Nephron (organoid): ENCODE measurements around the gene HRH1.
"Not testable (repeated sequence)": the region's sequence is repeated elsewhere in the genome, so short reads cannot be mapped to it uniquely, and the experiment has no call there.

Experiments
- H3K27ac Mint-ChIP-seq, 3 experiments: 2 replicates each; pipeline ENCODE4 v1.8.0; 2020; ENCODE audit warnings: mixed read lengths in 3 of 3, mild to moderate bottlenecking in 2 of 3, moderate library complexity in 1 of 3
- H3K27me3 Mint-ChIP-seq: 2 replicates; pipeline ENCODE4 v1.8.0; 2021; ENCODE audit warnings: low read depth, mild to moderate bottlenecking, moderate library complexity, mixed read lengths
- H3K36me3 Mint-ChIP-seq: 2 replicates; pipeline ENCODE4 v1.8.0; 2020; ENCODE audit warnings: low read depth, mixed read lengths
- H3K4me1 Mint-ChIP-seq: 2 replicates; pipeline ENCODE4 v1.8.0; 2020; ENCODE audit warnings: mixed read lengths
- H3K4me3 Mint-ChIP-seq, 3 experiments: 2 replicates each; pipeline ENCODE4 v1.8.0; 2020; ENCODE audit warnings: mild to moderate bottlenecking in 3 of 3, mixed read lengths in 3 of 3, moderate library complexity in 2 of 3
- H3K9me3 Mint-ChIP-seq: 2 replicates; pipeline ENCODE4 v1.8.0; 2020; ENCODE audit warnings: mixed read lengths
- CTCF ChIP-seq, 3 experiments: fragments of 200-600 bp; sonication (generic); IDR thresholded peaks; one replicate each; pipeline ENCODE4 v1.5.0; 2021; ENCODE audit warnings: antibody characterized with exemption in 3 of 3; ENCODE audit not compliant: unreplicated experiment in 3 of 3

The HRH1 gene

GRCh38 chr3:11131371-11131770, 22.9 kb upstream of the HRH1 start:
- TF ChIP-seq CTCF (IDR thresholded peaks at IDR 0.05; ENCODE audit: unreplicated experiment in 3 of 3), result no peak
- Mint-ChIP-seq H3K9me3 (no peaks in the 10 kb centered on the region), H3K27me3 (peaks cover 7% of the 10 kb centered on the region), H3K4me1 (no peaks in the 10 kb centered on the region), H3K4me3 (no peak overlapping the region), H3K36me3 (no peaks in the 10 kb centered on the region), H3K27ac (no peak overlapping the region)

GRCh38 chr3:11131886-11132285, 22.4 kb upstream of the HRH1 start:
- H3K4me3 Mint-ChIP-seq, H3K27me3 Mint-ChIP-seq, H3K36me3 Mint-ChIP-seq, H3K9me3 Mint-ChIP-seq, H3K27ac Mint-ChIP-seq, H3K4me1 Mint-ChIP-seq: not testable (repeated sequence)

- Mint-ChIP-seq H3K4me1 (peaks cover 6% of the 10 kb centered on the region), H3K4me3 (no peak overlapping the region), H3K27me3 (peaks cover 7% of the 10 kb centered on the region), H3K36me3 (no peaks in the 10 kb centered on the region), H3K27ac (no peak overlapping the region), H3K9me3 (peaks cover 3% of the 10 kb centered on the region)
- TF ChIP-seq CTCF (IDR thresholded peaks at IDR 0.05; ENCODE audit: unreplicated experiment in 3 of 3), result no peak
Observed at GRCh38 chr3:11132861-11133260, 21.4 kb upstream of the HRH1 start.

- no peak overlapping the region for H3K4me3 Mint-ChIP-seq
- H3K36me3 Mint-ChIP-seq, result no peaks in the 10 kb centered on the region
- TF ChIP-seq CTCF (IDR thresholded peaks at IDR 0.05; ENCODE audit: unreplicated experiment in 3 of 3), result no peak
- no peak overlapping the region for H3K27ac Mint-ChIP-seq
- H3K4me1 Mint-ChIP-seq, result peaks cover 7% of the 10 kb centered on the region
- peaks cover 7% of the 10 kb centered on the region for H3K27me3 Mint-ChIP-seq
- peaks cover 5% of the 10 kb centered on the region for H3K9me3 Mint-ChIP-seq
Observed at GRCh38 chr3:11134794-11135193, 19.5 kb upstream of the HRH1 start.

- Mint-ChIP-seq H3K4me3 (no peak overlapping the region), H3K4me1 (peaks cover 16% of the 10 kb centered on the region), H3K36me3 (no peaks in the 10 kb centered on the region), H3K9me3 (peaks cover 5% of the 10 kb centered on the region), H3K27me3 (peaks cover 7% of the 10 kb centered on the region), H3K27ac (no peak overlapping the region)
- no peak for TF ChIP-seq CTCF (IDR thresholded peaks at IDR 0.05; ENCODE audit: unreplicated experiment in 3 of 3)
Observed at GRCh38 chr3:11136116-11136515, 18.2 kb upstream of the HRH1 start.

GRCh38 chr3:11136830-11137626, 17.3 kb upstream of the HRH1 start:
- no peak for TF ChIP-seq CTCF (IDR thresholded peaks at IDR 0.05; ENCODE audit: unreplicated experiment in 3 of 3)
- no peaks in the 10 kb centered on the region for H3K36me3 Mint-ChIP-seq
- peaks cover 5% of the 10 kb centered on the region for H3K9me3 Mint-ChIP-seq
- peaks cover 7% of the 10 kb centered on the region for H3K27me3 Mint-ChIP-seq
- H3K27ac Mint-ChIP-seq, result no peak overlapping the region
- no peak overlapping the region for H3K4me3 Mint-ChIP-seq
- peaks cover 16% of the 10 kb centered on the region for H3K4me1 Mint-ChIP-seq
